Heart left ventricle (tissue), 16 donors: ENCODE measurements around the gene MTFR2. TPM values are rescaled to one million over a fixed set of nuclear protein-coding genes. Genes with fewer than 3 reads are reported as not detected.

Source experiments
- ATAC-seq, 4 donors: fragments of 200-7000 bp; cut with Tn5 transposase; one replicate each; pipeline ENCODE4 v1.9.1; 2020 to 2022; ENCODE audit warnings: moderate library complexity in 4 of 4, mild to moderate bottlenecking in 3 of 4, moderate number of reproducible peaks in 1 of 4
- DNase-seq, 5 donors: peaks; one replicate each; pipeline ENCODE4 v3.0.0-alpha.2; 2020
- H3K27ac ChIP-seq, 12 donors: fragments of 200-600 bp; sonication (generic) in 4 of 12; one replicate each; pipeline versions ENCODE4 v1.5.0 to v1.8.0; 2016 to 2022; ENCODE audit warnings: mild to moderate bottlenecking in 2 of 12
- H3K27me3 ChIP-seq, 9 donors: fragments of 200-600 bp; sonication (generic) in 2 of 9; one replicate each; pipeline versions ENCODE4 v1.5.1 to v1.8.0; 2016 to 2022; ENCODE audit warnings: mild to moderate bottlenecking in 3 of 9
- H3K36me3 ChIP-seq, 9 donors: fragments of 200-600 bp; sonication (generic) in 2 of 9; one replicate each; pipeline versions ENCODE4 v1.5.0 to v1.8.0; 2018 to 2022; ENCODE audit warnings: mild to moderate bottlenecking in 2 of 9
- H3K4me1 ChIP-seq, 12 donors: fragments of 200-600 bp; sonication (generic) in 4 of 12; one replicate each; pipeline versions ENCODE4 v1.5.0 to v1.8.0; 2016 to 2022; ENCODE audit warnings: mild to moderate bottlenecking in 3 of 12
- H3K4me3 ChIP-seq, 12 donors: fragments of 200-600 bp; sonication (generic) in 4 of 12; one replicate each; pipeline versions ENCODE4 v1.5.0 to v1.8.0; 2017 to 2022; ENCODE audit warnings: mild to moderate bottlenecking in 9 of 12, moderate library complexity in 4 of 12
- H3K9me3 ChIP-seq, 12 donors: fragments of 200-600 bp; sonication (generic) in 4 of 12; one replicate each; pipeline versions ENCODE4 v1.5.0 to v1.8.0; 2016 to 2022; ENCODE audit warnings: mild to moderate bottlenecking in 1 of 12
- POLR2A ChIP-seq, 2 donors: fragments of 450-650 bp; IDR thresholded peaks; one replicate each; pipeline ENCODE4 v1.6.1; 2017; ENCODE audit warnings: antibody characterized with exemption in 2 of 2, mild to moderate bottlenecking in 2 of 2, moderate library complexity in 2 of 2
- WGBS, 4 donors: extraction: QIAGEN DNeasy Blood & Tissue Kit in 2 of 4; methylation state at CpG; one replicate each; pipeline versions ENCODE4 v1.1.5 to v1.1.7; 2013 to 2018; 5-methylcytosine and 5-hydroxymethylcytosine counted together
- intact Hi-C, 10 donors: fragments of 100-400 bp; cut with DNase I; formaldehyde crosslinking; loops; one replicate each; pipeline versions ENCODE4 v1.11.1 to v1.14.2; 2022
- long read RNA-seq, 3 donors: library from polyadenylated mRNA; unstranded; transcript quantifications; one replicate each; pipeline ENCODE4 v2.0.0, GENCODE V29; 2020 to 2021
- polyA plus RNA-seq, 2 donors: library from polyadenylated mRNA; stranded (reverse); fragments of 200-250 nt; gene quantifications; one replicate each; pipeline ENCODE4 v1.2.3, GENCODE V29; 2013
- total RNA-seq, 9 donors: library from RNA; depleted of rRNA in 2 of 9; stranded (reverse); fragments of >200 nt in 2 of 9; fragmentation: NEBNext Ultra II Directional in 3 of 9; extraction: Animal tissue kit (Norgen Biotek cat#: 25700) in 3 of 9; gene quantifications; one replicate each; pipeline versions ENCODE4 v1.1.0 to v1.2.4, GENCODE V29; 2016 to 2023
- TF ChIP-seq, protein P1 (sequence below), 12 donors: fragments of 200-600 bp; sonication (generic) in 4 of 12; IDR thresholded peaks; one replicate each; pipeline versions ENCODE4 v1.5.0 to v1.8.0; 2018 to 2022; ENCODE audit warnings: antibody characterized with exemption in 12 of 12, mild to moderate bottlenecking in 5 of 12
- donor health status: ischemic (EF 13 %, LVEDD 7.1; RV severe dilation, severe dysfunction).
- donor health status: healthy with polysubstance abuse.
- donor health status: DM: no; HTN: yes; CAD: no.
- donor health status: DM: no; HTN: no; CAD: no.
- donor health status: ischemic (EF 25% LVEDD 6.9; RV normal size, moderate dysfunction).
- donor health status: ischemic (EF 25% LVEDD 5.7; RV mildly dilated, moderate dysfunction).
- donor health status: healthy.
- donor health status: DM: yes; HTN: yes; CAD: no.
- donor health status: ischemic (EF 35%, LVEDD 5.7; RV mildly dilated, moderate dysfunction).
- donor health status: nonischemic (EF 11% LVEDD 7.7; RV severe dilation, severe dysfunction).
- donor health status: DM: yes; HTN: yes; CAD: no.
- donor health status: PGD.
- donor health status: ischemic (EF 29% LVEDD 5.4; RV normal size, mild dysfunction).
- donor health status: nonischemic (EF 23%, LVEDD 6.1; RV moderate dilation, normal function).

The MTFR2 gene
- 1 to 10 TPM in 1 of 9 donors, under 1 TPM in 3, not detected in 5; 0.15 to 1.0 (median 0.34) TPM for total RNA-seq
- under 1 TPM in 1 of 2 donors, not detected in 1; 0.21 TPM for polyA plus RNA-seq
- long read RNA-seq, donor 1, result 0 reads
- long read RNA-seq, donor 2, result 0 reads
- long read RNA-seq, donor 3, result 0 reads

- intact Hi-C loops, result loop anchor here in 8 of 10 donors (1.0 to 10.0 kb wide), 4 partner anchors 37 to 65 kb away; partner anchors contain the start of gene BCLAF1 (in 7 of the 8)
- 0 to 1% (median 0%) methylated on average over 27 to 59 of the region's 59 CpGs for WGBS, 4 donors
- no peaks in the 10 kb centered on the region for H3K27me3 ChIP-seq
- DNase-seq (peak; percentile 94 to 97 (median 97)), ATAC-seq (peak; percentile 98 to 100 (median 99))
- peaks cover 0 to 19% (median 13%) of the 10 kb centered on the region in 12 donors for H3K4me1 ChIP-seq
- TF ChIP-seq, protein P1, sequence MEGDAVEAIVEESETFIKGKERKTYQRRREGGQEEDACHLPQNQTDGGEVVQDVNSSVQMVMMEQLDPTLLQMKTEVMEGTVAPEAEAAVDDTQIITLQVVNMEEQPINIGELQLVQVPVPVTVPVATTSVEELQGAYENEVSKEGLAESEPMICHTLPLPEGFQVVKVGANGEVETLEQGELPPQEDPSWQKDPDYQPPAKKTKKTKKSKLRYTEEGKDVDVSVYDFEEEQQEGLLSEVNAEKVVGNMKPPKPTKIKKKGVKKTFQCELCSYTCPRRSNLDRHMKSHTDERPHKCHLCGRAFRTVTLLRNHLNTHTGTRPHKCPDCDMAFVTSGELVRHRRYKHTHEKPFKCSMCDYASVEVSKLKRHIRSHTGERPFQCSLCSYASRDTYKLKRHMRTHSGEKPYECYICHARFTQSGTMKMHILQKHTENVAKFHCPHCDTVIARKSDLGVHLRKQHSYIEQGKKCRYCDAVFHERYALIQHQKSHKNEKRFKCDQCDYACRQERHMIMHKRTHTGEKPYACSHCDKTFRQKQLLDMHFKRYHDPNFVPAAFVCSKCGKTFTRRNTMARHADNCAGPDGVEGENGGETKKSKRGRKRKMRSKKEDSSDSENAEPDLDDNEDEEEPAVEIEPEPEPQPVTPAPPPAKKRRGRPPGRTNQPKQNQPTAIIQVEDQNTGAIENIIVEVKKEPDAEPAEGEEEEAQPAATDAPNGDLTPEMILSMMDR (IDR thresholded peaks at IDR 0.05), result no peak
- TF ChIP-seq POLR2A (IDR thresholded peaks at IDR 0.05), result peak in 1 of 2 donors; percentile 46
- H3K36me3 ChIP-seq, result peaks cover 0 to 9% (median 0%) of the 10 kb centered on the region in 9 donors
- peak within 1 kb of the TSS in 6 of 12 donors; percentile 25 to 65 (median 54) for H3K27ac ChIP-seq
- no peaks in the 10 kb centered on the region for H3K9me3 ChIP-seq
- H3K4me3 ChIP-seq, result peak within 1 kb of the TSS; percentile 42 to 82 (median 67)
Observed at GRCh38 chr6:136249811-136250685, at the start of gene MTFR2. Gene MTFR2 (minus strand): TSS chr6:136250311. CDS start chr6:136249099, 1,212 bp downstream.

DNA sequence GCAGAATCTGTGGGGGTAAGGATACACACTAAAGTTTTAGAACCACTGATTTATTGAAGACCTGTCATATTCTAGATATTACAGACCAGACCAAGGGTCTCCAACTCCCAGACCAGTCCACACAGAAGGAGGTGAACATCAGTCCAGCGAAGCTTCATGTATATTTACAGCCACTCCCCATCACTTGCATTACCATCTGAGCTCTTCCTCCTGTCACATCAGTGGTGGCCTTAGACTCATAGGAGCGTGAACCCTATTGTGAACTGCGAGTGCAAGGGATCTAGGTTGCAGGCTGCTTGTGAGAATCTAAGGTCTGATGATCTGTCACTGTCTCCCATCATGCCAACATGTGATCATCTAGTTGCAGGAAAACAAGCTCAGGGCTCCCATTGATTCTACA is 44.5 kb upstream of the MTFR2 start:
- Histone ChIP-seq H3K27ac (no peak overlapping the region), H3K4me1 (peaks cover 0 to 13% (median 9%) of the 10 kb centered on the region in 12 donors), H3K27me3 (no peaks in the 10 kb centered on the region), H3K9me3 (no peaks in the 10 kb centered on the region), H3K4me3 (no peak overlapping the region), H3K36me3 (no peaks in the 10 kb centered on the region)
- DNase-seq, result no peak
- TF ChIP-seq, protein P1 (IDR thresholded peaks at IDR 0.05), result no peak
- TF ChIP-seq POLR2A (IDR thresholded peaks at IDR 0.05), result no peak
- 90 to 97% (median 93%) methylated on average over 3 of the region's 3 CpGs for WGBS, 4 donors
- intact Hi-C loops, result loop anchor here in 1 of 10 donors (5.0 kb wide), 1 partner anchor 42 kb away; the partner anchor contains the start of gene MTFR2
- ATAC-seq, result no peak

DNA sequence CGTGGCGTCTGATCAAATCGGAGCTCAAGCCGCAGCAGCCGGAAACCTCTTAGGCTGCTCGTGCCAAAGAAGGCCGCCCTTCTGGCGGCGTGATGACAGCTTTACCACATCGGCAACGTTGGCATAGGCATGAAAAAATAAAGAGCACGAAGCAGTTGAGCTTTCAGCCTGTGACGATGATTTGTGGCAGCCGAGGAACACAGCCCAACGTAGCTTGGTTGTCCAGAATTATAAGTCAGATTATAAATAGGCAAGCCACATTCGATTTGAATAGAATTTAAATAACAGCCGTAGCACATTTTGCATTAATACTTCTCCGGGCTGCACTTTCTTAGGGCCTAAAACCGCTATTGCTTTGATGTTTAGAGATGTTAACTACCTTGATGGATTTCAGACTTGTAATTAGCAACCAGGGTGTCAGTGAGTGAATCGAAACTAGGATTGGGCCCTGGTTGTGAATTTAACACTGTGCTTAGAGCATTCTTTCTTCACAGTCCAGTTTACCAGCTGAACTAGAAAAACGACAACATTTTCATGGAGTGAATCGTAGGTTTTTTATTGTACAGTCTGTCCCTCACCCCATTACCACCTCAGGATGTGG is 40.4 kb upstream of the MTFR2 start:
- peak overlapping the region; percentile 96 to 100 (median 100) for H3K27ac ChIP-seq
- peak; percentile 66 to 88 (median 83) for DNase-seq
- H3K36me3 ChIP-seq, result no peaks in the 10 kb centered on the region
- H3K4me1 ChIP-seq, result peaks cover 3 to 43% (median 36%) of the 10 kb centered on the region in 12 donors
- TF ChIP-seq POLR2A (IDR thresholded peaks at IDR 0.05), result no peak
- TF ChIP-seq, protein P1 (IDR thresholded peaks at IDR 0.05), result no peak
- peak overlapping the region; percentile 9 to 98 (median 86) for H3K4me3 ChIP-seq
- 3 to 7% (median 3%) methylated on average over 17 to 22 of the region's 22 CpGs for WGBS, 4 donors
- intact Hi-C loops, result loop anchor here in 1 of 10 donors (5.0 kb wide), 1 partner anchor 38 kb away; the partner anchor contains the start of gene MTFR2
- peak; percentile 42 to 53 (median 44) for ATAC-seq
- H3K9me3 ChIP-seq, result no peaks in the 10 kb centered on the region
- H3K27me3 ChIP-seq, result no peaks in the 10 kb centered on the region
